Fibroblast of mammary gland (primary cell): ENCODE measurements around the gene PIAS4.

ENCODE experiments used
- DNase-seq: peaks from one replicate; pipeline ENCODE4 v3.0.0-alpha.2; 2010; ENCODE audit warnings: low read depth
- H3K4me3 ChIP-seq: 2 replicates; pipeline ENCODE4 v1.5.1; 2011; ENCODE audit warnings: low read depth, mild to moderate bottlenecking, low read length, moderate library complexity; ENCODE audit not compliant: control insufficient read depth
- TF ChIP-seq, protein P1 (sequence below): conservative IDR thresholded peaks from 2 replicates; pipeline ENCODE4 v1.5.1; 2011; ENCODE audit warnings: low read depth, low read length, inconsistent platforms; ENCODE audit not compliant: control insufficient read depth, insufficient read depth

The PIAS4 gene

DNA sequence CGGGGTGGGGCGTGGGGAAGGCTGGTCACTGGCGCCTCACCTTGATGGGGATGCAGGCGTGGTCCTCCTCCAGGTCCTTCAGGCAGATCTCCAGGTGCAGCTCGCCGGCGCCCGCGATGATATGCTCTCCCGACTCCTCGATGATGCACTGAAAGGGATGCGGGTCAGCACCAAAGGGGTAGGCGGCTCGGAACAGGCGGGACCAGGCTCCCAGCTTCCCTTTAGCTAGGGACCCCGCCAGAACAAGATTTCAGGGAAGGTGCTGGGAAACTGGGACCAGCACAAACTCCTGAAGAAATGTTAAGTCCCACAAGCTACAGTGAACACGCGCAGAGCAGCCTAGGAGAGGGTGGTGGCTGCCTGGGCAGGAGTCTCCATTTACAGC is 28.3 kb upstream of the PIAS4 start:
- TF ChIP-seq, protein P1, sequence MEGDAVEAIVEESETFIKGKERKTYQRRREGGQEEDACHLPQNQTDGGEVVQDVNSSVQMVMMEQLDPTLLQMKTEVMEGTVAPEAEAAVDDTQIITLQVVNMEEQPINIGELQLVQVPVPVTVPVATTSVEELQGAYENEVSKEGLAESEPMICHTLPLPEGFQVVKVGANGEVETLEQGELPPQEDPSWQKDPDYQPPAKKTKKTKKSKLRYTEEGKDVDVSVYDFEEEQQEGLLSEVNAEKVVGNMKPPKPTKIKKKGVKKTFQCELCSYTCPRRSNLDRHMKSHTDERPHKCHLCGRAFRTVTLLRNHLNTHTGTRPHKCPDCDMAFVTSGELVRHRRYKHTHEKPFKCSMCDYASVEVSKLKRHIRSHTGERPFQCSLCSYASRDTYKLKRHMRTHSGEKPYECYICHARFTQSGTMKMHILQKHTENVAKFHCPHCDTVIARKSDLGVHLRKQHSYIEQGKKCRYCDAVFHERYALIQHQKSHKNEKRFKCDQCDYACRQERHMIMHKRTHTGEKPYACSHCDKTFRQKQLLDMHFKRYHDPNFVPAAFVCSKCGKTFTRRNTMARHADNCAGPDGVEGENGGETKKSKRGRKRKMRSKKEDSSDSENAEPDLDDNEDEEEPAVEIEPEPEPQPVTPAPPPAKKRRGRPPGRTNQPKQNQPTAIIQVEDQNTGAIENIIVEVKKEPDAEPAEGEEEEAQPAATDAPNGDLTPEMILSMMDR, result no peak
- H3K4me3 ChIP-seq, result no peak overlapping the region
- DNase-seq, result no peak

DNA sequence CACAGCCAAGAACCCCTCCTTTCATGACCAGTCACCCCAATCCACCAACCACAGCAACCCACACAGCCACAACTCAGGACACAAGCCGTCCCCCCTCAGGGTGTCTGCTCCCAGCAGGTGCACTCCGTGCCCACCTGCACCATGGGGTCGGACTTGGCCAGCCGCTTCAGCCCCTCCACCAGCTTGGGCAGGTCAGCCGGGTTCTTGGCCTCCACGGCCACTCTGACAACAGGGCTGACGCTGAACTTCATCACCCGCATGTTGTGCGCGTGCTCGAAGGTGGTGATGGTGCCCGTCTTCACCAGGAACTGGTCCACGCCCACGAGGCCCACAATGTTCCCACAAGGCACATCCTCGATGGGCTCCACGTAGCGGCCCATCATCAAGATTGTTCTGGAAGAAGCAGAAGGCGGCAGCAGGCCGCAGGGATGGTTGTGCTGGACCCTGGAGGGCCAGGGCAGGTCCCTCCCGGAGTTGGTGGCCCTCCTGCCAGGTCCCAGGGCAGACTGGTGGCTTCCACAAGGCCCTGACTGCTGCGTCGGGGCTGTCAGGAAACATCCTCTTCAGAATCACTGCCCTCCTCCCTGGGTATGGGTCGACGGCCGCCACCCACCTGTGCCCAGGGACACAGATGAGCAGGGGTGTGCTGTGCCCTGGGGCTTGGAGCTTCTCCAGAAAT is 27.7 kb upstream of the PIAS4 start:
- no peak for DNase-seq
- no peak overlapping the region for H3K4me3 ChIP-seq
- TF ChIP-seq, protein P1, result no peak

DNA sequence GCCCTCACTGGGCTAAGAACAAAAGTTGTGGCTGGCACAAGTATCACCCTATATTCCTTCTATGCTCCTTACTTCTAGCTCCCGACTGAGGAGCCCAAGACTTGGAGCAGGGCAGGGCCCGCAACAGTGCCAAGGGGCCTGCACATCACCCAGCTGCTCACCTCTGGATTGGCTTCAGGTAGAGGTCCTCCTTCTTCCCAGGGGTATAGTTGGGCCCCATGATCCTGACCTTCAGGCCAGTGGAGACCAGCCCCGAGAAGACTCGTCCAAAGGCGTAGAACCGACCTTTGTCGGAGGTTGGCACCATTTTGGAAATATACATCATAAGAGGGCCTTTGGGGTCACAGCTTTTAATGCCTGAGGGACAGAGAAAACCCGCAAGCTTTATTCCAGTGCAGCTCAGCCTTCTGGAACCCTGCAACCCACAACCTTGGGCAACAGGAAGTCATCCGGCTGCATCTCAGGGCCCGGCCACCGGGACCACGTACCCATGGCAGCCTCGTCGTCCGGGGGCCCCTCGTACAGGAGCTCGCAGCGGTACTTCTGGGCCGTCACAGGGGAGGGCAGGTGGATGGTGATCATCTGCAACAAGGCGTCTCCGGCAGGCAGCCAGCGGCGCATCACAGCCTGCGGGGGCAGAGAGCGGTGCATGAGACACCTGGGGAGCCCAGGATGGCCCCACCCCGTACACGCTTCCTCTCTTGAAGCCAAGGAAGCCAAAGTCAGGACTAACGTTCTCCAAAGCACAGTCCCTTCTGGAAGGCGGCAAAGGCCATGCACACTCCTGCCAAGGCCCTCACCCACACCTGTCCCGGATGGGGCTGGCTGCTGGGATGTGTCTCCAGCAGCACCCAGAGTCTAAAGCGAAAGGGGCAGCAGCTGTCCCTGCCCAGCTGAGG is 26.9 kb upstream of the PIAS4 start:
- no peak for DNase-seq
- H3K4me3 ChIP-seq, result no peak overlapping the region
- TF ChIP-seq, protein P1, result no peak

DNA sequence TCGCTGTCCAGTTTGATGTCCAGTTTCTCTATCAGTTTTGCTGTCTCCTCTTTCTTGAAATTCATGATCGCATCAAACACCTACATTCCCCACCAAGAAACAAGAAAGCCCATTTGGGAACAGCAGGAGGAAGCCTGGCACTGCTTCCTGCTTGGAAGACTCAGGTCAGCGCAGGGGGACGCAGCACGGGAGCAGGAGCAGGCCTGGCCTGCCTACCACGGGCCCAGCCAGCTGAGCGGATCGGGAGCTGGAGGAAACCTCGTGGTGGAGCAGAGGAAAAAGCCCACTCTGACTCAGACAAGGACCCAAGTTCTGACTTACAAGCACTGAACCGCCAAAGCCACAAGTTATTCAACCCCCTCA is 26.2 kb upstream of the PIAS4 start:
- TF ChIP-seq, protein P1, result no peak
- H3K4me3 ChIP-seq, result no peak overlapping the region
- DNase-seq, result no peak

DNA sequence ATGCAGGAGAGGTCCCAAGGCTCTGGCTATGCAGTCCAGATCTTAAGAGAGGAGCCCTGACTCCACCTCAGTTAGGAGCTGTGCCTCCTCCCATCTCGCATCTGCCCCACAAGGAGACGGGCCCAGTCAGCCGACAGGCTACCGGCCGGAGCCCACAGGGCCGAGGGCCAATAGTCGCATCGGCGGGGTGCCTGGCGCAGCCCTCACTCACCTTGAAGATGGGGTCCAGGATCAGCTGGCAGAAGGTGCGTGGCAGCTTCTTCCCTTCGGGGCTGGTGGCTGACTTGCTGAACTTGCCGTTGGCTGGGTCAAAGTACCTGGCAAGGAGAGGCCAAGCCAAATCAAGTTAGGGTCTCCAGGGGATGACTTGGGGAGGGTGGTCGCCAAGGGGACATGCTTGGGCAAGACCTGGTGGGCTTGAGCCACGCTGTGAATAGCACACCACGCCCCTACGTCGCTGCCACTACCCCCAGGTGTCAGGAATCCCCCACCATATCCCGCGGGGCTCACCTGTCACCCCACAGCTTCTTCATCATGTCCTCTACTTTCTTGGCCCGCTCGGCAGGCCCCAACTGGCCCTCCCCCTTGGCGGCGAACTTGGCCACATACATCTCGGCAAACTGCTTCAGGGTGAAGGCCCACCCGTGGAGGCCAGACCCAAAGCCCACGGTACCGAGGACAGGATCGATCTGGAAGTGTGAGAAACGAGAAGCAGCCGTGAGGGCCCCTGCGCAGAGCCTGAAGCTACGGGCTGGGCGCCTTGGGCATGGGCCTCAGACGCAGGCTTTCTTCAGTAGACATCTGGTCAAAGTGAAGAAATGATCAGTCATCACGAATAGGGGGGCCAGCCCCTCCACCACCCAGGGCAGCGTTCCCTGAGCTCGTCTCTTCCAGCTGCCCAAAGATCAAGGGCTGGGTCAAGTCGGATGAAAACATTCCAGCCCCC is 25.5 kb upstream of the PIAS4 start:
- DNase-seq, result no peak
- TF ChIP-seq, protein P1, result no peak
- no peak overlapping the region for H3K4me3 ChIP-seq
